HepG2 (cell line): ENCODE data around the gene VAV2. TPM values are rescaled to one million over a fixed set of nuclear protein-coding genes. Genes with fewer than 3 reads are reported as not detected.

Experiments used
- ATAC-seq: fragments of 200-7000 bp; cut with Tn5 transposase; 3 replicates; pipeline ENCODE4 v1.9.1; 2020; ENCODE audit warnings: mild to moderate bottlenecking, moderate library complexity
- BruUV-seq: library from RNA; stranded (reverse); fragments of 400-500 nt; replicated peaks from 2 replicates; lab custom pipeline; 2021; lab: Mats Ljungman, UMichigan
- CTCF ChIA-PET: fragments of 300-600 bp; formaldehyde crosslinking; extraction: SDS; loops from one replicate; lab custom pipeline; 2021; ENCODE audit warnings: low total read pairs, inconsistent platforms, low intra/inter-chr PET ratio; lab: Yijun Ruan, JAX
- POLR2A ChIA-PET: fragments of 350-600 bp; sonication (Branson Sonifier 250); formaldehyde crosslinking; loops from one replicate; lab custom pipeline; 2020; ENCODE audit warnings: antibody characterized with exemption, inconsistent platforms; lab: Yijun Ruan, JAX
- DNase-seq: peaks from one replicate; pipeline ENCODE4 v3.0.0-alpha.2; 2015; ENCODE audit warnings: low spot score
- FAIRE-seq: peaks from 3 replicates; lab custom pipeline; 2011; peaks lifted over from hg19 to GRCh38; lab: Jason Lieb, UNC
- H2AFZ ChIP-seq: one replicate; pipeline ENCODE4 v1.6.1; 2011; ENCODE audit warnings: low read length, inconsistent platforms
- H3K27ac ChIP-seq: fragments of 300-600 bp; 3 replicates; pipeline ENCODE4 v1.8.0; 2011; ENCODE audit warnings: mixed run types, mild to moderate bottlenecking, mixed read lengths, low read length, inconsistent platforms; ENCODE audit not compliant: insufficient read depth; ENCODE audit errors: extremely low read length
- H3K27me3 ChIP-seq, 2 experiments: fragments of 200-600 bp in 1 of 2; 2 replicates in 1 of 2; 3 replicates in 1 of 2; pipeline versions ENCODE4 v1.6.0 to v1.8.0; 2011; ENCODE audit warnings: low read length in 2 of 2, mild to moderate bottlenecking in 2 of 2, moderate library complexity in 2 of 2, inconsistent platforms in 1 of 2; ENCODE audit not compliant: insufficient read depth in 2 of 2, control insufficient read depth in 1 of 2
- H3K36me3 ChIP-seq, 2 experiments: fragments of 200-600 bp in 1 of 2; replicated peaks in 1 of 2; 2 replicates in 1 of 2; 3 replicates in 1 of 2; pipeline versions ENCODE4 v1.5.1 to v1.8.0; 2011; ENCODE audit warnings: low read length in 2 of 2, inconsistent platforms in 1 of 2; ENCODE audit not compliant: insufficient read depth in 2 of 2, control insufficient read depth in 1 of 2
- H3K4me1 ChIP-seq: 2 replicates; pipeline ENCODE4 v1.5.1; 2012; ENCODE audit warnings: low read length, inconsistent platforms; ENCODE audit not compliant: insufficient read depth
- H3K4me2 ChIP-seq: 2 replicates; pipeline ENCODE4 v1.6.0; 2011; ENCODE audit warnings: low read depth, low read length, inconsistent platforms
- H3K4me3 ChIP-seq, 3 experiments: fragments of 200-600 bp in 1 of 3; sonication (generic), shearing (Covaris generic) in 1 of 3; replicated peaks in 1 of 3; 2 replicates each; pipeline ENCODE4 v1.5.1; 2011 to 2016; ENCODE audit warnings: low read length in 3 of 3, inconsistent platforms in 2 of 3, low read depth in 2 of 3, mild to moderate bottlenecking in 2 of 3, control low read depth in 1 of 3, mixed read lengths in 1 of 3; ENCODE audit not compliant: insufficient read depth in 1 of 3
- H3K79me2 ChIP-seq: one replicate; pipeline ENCODE4 v1.6.1; 2011; ENCODE audit warnings: low read length, inconsistent platforms; ENCODE audit not compliant: insufficient read depth
- H3K9ac ChIP-seq: 2 replicates; pipeline ENCODE4 v1.6.0; 2011; ENCODE audit warnings: mild to moderate bottlenecking, low read depth, low read length, inconsistent platforms; ENCODE audit not compliant: insufficient read depth
- H3K9me3 ChIP-seq: 2 replicates; pipeline ENCODE4 v1.5.1; 2012; ENCODE audit warnings: mild to moderate bottlenecking, low read length
- H4K20me1 ChIP-seq: 2 replicates; pipeline ENCODE4 v1.6.0; 2011; ENCODE audit warnings: inconsistent platforms, mild to moderate bottlenecking, low read length, moderate library complexity; ENCODE audit not compliant: insufficient read depth
- KAT8 ChIP-seq: IDR thresholded peaks from 2 replicates; pipeline ENCODE4 v1.6.1; 2016; ENCODE audit warnings: missing genetic modification reagents, missing compliant biosample characterization
- KLF12 ChIP-seq: sonication (generic); formaldehyde crosslinking; IDR thresholded peaks from 2 replicates; pipeline ENCODE4 v1.4.0; 2020; ENCODE audit warnings: missing genetic modification reagents, borderline replicate concordance
- POLR2AphosphoS2 ChIP-seq: IDR thresholded peaks from 2 replicates; pipeline ENCODE4 v1.6.1; 2011; ENCODE audit warnings: low read depth, low read length, improper control_type of control experiment
- REPIN1 ChIP-seq: sonication (generic); formaldehyde crosslinking; IDR thresholded peaks from 2 replicates; pipeline ENCODE4 v1.8.0; 2022; ENCODE audit warnings: missing genetic modification reagents, low read depth, mild to moderate bottlenecking, borderline replicate concordance
- SSRP1 ChIP-seq: IDR thresholded peaks from 2 replicates; pipeline ENCODE4 v1.6.1; 2016; ENCODE audit warnings: control low read depth
- TOE1 ChIP-seq: sonication (generic); formaldehyde crosslinking; IDR thresholded peaks from 2 replicates; pipeline ENCODE4 v1.4.0; 2020; ENCODE audit warnings: mild to moderate bottlenecking, missing genetic modification reagents
- XRCC5 ChIP-seq: fragments of 200-400 bp; formaldehyde crosslinking; optimal IDR thresholded peaks from 2 replicates; pipeline ENCODE3; 2017; ENCODE audit warnings: mild to moderate bottlenecking, low read length
- ZNF235 ChIP-seq: sonication (generic); formaldehyde crosslinking; IDR thresholded peaks from 2 replicates; pipeline ENCODE4 v1.8.1; 2023; ENCODE audit warnings: mild to moderate bottlenecking, missing genetic modification reagents, borderline replicate concordance
- ZNF331 ChIP-seq: sonication (generic); formaldehyde crosslinking; IDR thresholded peaks from 2 replicates; pipeline ENCODE4 v1.4.0; 2020; ENCODE audit warnings: missing genetic modification reagents
- ZNF451 ChIP-seq: sonication (generic); formaldehyde crosslinking; IDR thresholded peaks from 2 replicates; pipeline ENCODE4 v1.5.0; 2020; ENCODE audit warnings: mild to moderate bottlenecking, missing genetic modification reagents
- ZNF672 ChIP-seq: sonication (generic); formaldehyde crosslinking; IDR thresholded peaks from 2 replicates; pipeline ENCODE4 v1.8.1; 2022; ENCODE audit warnings: missing genetic modification reagents
- ZSCAN29 ChIP-seq: sonication (generic); formaldehyde crosslinking; conservative IDR thresholded peaks from 2 replicates; pipeline ENCODE4 v1.4.0; 2020; ENCODE audit warnings: mild to moderate bottlenecking, missing genetic modification reagents
- WGBS: methylation state at CpG from one replicate; pipeline ENCODE4 v1.1.6; 2017; ENCODE audit warnings: low lambda C conversion rate; 5-methylcytosine and 5-hydroxymethylcytosine counted together
- in situ Hi-C: cut with HindIII; loops from 2 replicates; pipeline ENCODE4 v1.10.0; 2017; ENCODE audit warnings: low pct_unique_long_range_greater_than_20kb; ENCODE audit not compliant: extremely low pct_ligation_motif_present
- intact Hi-C: fragments of 100-400 bp; cut with micrococcal nuclease; formaldehyde crosslinking; loops from one replicate; pipeline ENCODE4 v1.10.0; 2022; ENCODE audit not compliant: unreplicated experiment
- polyA plus RNA-seq, 8 experiments: library from polyadenylated mRNA; depleted of rRNA in 3 of 8; stranded (reverse) in 7 of 8; unstranded in 1 of 8; fragments of >200 nt; fragmentation: Illumina TruSeq in 4 of 8; extraction: Trizol in 4 of 8; gene quantifications; 2 replicates each; pipeline versions ENCODE4 v1.2.1 to v1.2.3, GENCODE V29; 2011 to 2016; ENCODE audit warnings: low read depth in 4 of 8, missing spikeins in 1 of 8, mixed read lengths in 1 of 8; ENCODE audit not compliant: insufficient read depth in 1 of 8
- total RNA-seq, 5 experiments: library from RNA; depleted of rRNA; stranded (reverse); fragments of >200 nt; fragmentation: Illumina TruSeq; extraction: Trizol; gene quantifications; 2 replicates each; pipeline ENCODE4 v1.2.3, GENCODE V29; 2016; ENCODE audit warnings: low read depth in 1 of 5
- TF ChIP-seq, protein P1 (sequence below): sonication (generic); formaldehyde crosslinking; IDR thresholded peaks from 2 replicates; pipeline ENCODE4 v1.4.0; 2020; ENCODE audit warnings: missing genetic modification reagents, borderline replicate concordance

Gene VAV2
- total and polyA plus RNA-seq, 2 of the 13 experiments (the other 11 are each of a cell fraction or from before 2014, with no cell fraction given), result 22.5 to 22.9 TPM

DNA sequence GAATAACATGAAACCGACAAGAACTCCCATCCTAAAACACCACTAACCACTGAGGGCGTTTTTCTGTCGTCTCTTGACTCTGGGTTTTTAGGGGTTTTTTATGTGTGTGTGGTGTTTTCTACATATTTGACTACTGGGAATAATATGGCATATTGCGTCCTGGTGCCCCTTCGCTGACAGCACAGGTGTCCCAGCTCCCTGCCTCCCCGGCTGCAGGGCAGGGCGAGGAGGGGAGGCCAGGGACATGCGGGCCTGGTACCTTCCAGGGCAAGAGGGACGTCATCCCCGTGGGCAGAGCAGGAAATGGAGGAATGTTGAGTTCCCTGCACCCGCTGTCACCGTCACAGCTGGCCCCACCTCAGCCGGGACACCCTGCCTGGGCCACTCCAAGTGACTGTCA lies 34.8 kb downstream of the VAV2 start:
- no TSS peak for BruUV-seq
- 83% methylated on average over 13 of the region's 13 CpGs for WGBS
- Histone ChIP-seq H4K20me1 (peaks cover 49% of the 10 kb centered on the region), H3K4me2 (no peak overlapping the region), H3K4me1 (peaks cover 23% of the 10 kb centered on the region), H3K36me3 (peaks cover 4 to 5% of the 10 kb centered on the region in 2 experiments; a peak in 3 of 5 replicates), H3K79me2 (peaks cover 80% of the 10 kb centered on the region), H3K4me3 (no peak overlapping the region), H3K27me3 (no peaks in the 10 kb centered on the region), H2AFZ (no peak overlapping the region), H3K27ac (no peak overlapping the region), H3K9me3 (no peaks in the 10 kb centered on the region), H3K9ac (no peak overlapping the region)
- no peak for DNase-seq
- in situ Hi-C loops (no loop called here), intact Hi-C loops (no loop called here)
- ChIA-PET CTCF (no interaction called here), POLR2A (no interaction called here)
- no peak for ATAC-seq
- TF ChIP-seq TOE1 (CRISPR knock-in tag), result no peak
- no peak for TF ChIP-seq ZNF331 (CRISPR knock-in tag)
- TF ChIP-seq ZNF235 (CRISPR knock-in tag), result no peak
- no peak for TF ChIP-seq KAT8
- no peak for TF ChIP-seq POLR2AphosphoS2
- no peak for TF ChIP-seq ZNF672 (CRISPR knock-in tag)
- no peak for TF ChIP-seq ZSCAN29
- TF ChIP-seq ZNF451 (CRISPR knock-in tag), result no peak
- no peak for TF ChIP-seq XRCC5
- TF ChIP-seq, protein P1, sequence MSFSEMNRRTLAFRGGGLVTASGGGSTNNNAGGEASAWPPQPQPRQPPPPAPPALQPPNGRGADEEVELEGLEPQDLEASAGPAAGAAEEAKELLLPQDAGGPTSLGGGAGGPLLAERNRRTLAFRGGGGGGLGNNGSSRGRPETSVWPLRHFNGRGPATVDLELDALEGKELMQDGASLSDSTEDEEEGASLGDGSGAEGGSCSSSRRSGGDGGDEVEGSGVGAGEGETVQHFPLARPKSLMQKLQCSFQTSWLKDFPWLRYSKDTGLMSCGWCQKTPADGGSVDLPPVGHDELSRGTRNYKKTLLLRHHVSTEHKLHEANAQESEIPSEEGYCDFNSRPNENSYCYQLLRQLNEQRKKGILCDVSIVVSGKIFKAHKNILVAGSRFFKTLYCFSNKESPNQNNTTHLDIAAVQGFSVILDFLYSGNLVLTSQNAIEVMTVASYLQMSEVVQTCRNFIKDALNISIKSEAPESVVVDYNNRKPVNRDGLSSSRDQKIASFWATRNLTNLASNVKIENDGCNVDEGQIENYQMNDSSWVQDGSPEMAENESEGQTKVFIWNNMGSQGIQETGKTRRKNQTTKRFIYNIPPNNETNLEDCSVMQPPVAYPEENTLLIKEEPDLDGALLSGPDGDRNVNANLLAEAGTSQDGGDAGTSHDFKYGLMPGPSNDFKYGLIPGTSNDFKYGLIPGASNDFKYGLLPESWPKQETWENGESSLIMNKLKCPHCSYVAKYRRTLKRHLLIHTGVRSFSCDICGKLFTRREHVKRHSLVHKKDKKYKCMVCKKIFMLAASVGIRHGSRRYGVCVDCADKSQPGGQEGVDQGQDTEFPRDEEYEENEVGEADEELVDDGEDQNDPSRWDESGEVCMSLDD (CRISPR knock-in tag), result no peak
- no peak for TF ChIP-seq SSRP1 (CRISPR knock-in tag)
- TF ChIP-seq REPIN1, result no peak
- TF ChIP-seq KLF12, result no peak
- FAIRE-seq, result no peak
